ENCODE measurements around the gene SPATC1L.

The SPATC1L gene

DNA sequence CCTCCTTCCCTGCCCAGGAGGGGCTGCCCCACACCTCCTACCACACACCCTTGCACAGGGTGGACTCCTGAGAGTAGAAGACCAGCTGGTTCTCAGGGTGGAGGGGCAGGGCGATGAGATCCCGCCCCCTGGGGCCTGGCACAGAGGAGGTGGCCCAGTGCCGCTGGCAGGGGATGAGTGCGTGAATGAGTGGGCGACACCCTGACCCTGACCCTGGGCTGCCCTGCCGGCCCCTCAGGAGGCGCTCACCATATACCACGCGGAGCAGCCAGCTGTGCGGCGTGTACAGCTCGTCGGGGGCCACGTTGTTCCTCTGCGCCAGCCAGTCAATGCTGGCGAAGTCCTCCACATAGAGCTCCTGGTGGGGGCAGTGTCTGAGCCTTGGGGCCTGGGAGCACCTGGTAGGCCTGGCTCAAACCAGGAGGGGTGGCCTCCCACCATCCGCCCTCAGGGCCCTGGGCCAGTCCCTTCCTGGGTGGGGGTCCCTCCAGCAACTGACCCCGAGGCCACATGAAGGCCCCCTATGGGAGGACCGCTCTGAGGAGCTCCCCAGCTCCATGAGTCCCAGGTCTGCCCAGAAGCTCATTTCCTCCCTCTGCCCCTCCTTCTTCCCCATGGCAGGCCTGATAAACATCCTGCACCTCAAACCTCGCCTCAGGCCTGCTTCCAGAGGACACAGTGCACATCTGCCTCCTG, 31.3 kb upstream of the SPATC1L start:
- ChIA-PET POLR2A (no interaction called here), CTCF (interaction anchor here (1.2 to 1.3 kb wide), 2 partner anchors 12 to 14 kb away, joined by 3 read pairs; partner anchors contain the start of gene LSS)
- peaks cover 0 to 88% (median 41%) of the 10 kb centered on the region in 4 experiments for H3K36me3 ChIP-seq (ENCODE audit: control insufficient read depth in 4 of 4, insufficient read depth in 4 of 4, low read length in 3 of 4)

DNA sequence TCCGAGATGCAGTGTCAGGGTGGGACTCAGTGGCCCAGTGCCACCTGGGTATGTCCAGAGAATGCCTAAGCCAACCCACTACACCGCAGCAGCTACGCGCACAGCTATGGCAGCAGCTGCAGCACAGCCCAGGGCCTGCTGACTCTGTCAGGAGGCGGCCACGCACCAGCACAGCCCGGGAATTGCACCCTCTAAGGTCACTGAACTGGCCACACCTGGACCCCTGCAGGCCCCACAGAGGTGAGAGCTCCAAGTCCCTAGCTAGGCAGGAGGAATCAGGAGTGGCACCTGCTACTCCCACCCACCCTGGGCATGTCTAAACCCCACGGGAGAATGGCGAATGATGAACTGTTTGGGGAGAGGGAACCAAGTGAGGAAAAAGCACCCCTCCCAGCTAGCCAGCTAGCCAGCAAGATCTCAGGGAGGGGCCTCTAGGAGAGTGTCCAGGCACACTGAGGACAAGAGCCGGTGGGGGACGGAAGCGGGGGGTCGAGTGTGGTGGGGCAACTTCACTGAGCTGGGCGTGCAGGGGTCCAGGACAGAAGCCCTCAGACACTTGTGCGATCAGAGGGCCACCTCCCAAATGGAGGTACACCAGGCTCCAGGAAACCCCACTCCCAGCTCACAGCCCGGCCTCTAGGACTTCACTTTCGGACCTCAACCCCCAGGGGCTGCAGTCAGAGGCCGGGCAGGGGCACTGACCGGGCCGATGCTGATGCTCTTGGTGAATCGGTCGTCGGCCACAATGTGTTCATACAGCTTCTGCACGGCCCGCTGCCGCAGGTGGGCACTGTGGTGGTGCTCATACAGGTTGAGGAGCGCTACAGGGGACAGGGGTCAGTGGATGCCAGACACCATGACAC, 30.4 kb upstream of the SPATC1L start:
- Histone ChIP-seq H3K36me3 (ENCODE audit: control insufficient read depth in 4 of 4, insufficient read depth in 4 of 4, low read length in 3 of 4) (peaks cover 0 to 87% (median 40%) of the 10 kb centered on the region in 4 experiments), H3K4me3 (ENCODE audit: control insufficient read depth in 1 of 7, extremely low read depth in 1 of 7, insufficient read depth in 4 of 7, low read depth in 2 of 7, low read length in 6 of 7) (no peak overlapping the region), H3K27me3 (replicated peaks in 2 of 5; ENCODE audit: control insufficient read depth in 4 of 5, insufficient read depth in 5 of 5, low read length in 4 of 5) (no peaks in the 10 kb centered on the region), H3K4me1 (ENCODE audit: control extremely low read depth in 1 of 4, control insufficient read depth in 4 of 4, insufficient read depth in 4 of 4, low read length in 3 of 4) (no peaks in the 10 kb centered on the region), H3K9me3 (ENCODE audit: control extremely low read depth in 1 of 5, control insufficient read depth in 4 of 5, insufficient read depth in 2 of 5, low read depth in 1 of 5, low read length in 4 of 5) (no peaks in the 10 kb centered on the region), H3K27ac (ENCODE audit: insufficient read depth in 1 of 2, low read depth in 1 of 2, low read length in 2 of 2, poor library complexity in 1 of 2, severe bottlenecking in 2 of 2) (no peak overlapping the region)
- WGBS (ENCODE audit: insufficient coverage): 94% methylated on average over 27 of the region's 27 CpGs
- POLR2A ChIA-PET: no interaction called here
- DNase-seq: no peak
- CTCF ChIA-PET: interaction anchor here (1.2 kb wide), 1 partner anchor 13 kb away, joined by 3 read pairs; no protein-coding TSS in a partner anchor

More for the DNA sequence above, 31.3 kb upstream of the SPATC1L start:
- Histone ChIP-seq H3K27me3 (replicated peaks in 2 of 5; ENCODE audit: control insufficient read depth in 4 of 5, insufficient read depth in 5 of 5, low read length in 4 of 5) (no peaks in the 10 kb centered on the region), H3K27ac (ENCODE audit: insufficient read depth in 1 of 2, low read depth in 1 of 2, low read length in 2 of 2, poor library complexity in 1 of 2, severe bottlenecking in 2 of 2) (no peak overlapping the region), H3K4me1 (ENCODE audit: control extremely low read depth in 1 of 4, control insufficient read depth in 4 of 4, insufficient read depth in 4 of 4, low read length in 3 of 4) (no peaks in the 10 kb centered on the region), H3K4me3 (ENCODE audit: control insufficient read depth in 1 of 7, extremely low read depth in 1 of 7, insufficient read depth in 4 of 7, low read depth in 2 of 7, low read length in 6 of 7) (no peak overlapping the region), H3K9me3 (ENCODE audit: control extremely low read depth in 1 of 5, control insufficient read depth in 4 of 5, insufficient read depth in 2 of 5, low read depth in 1 of 5, low read length in 4 of 5) (no peaks in the 10 kb centered on the region)
- WGBS (ENCODE audit: insufficient coverage): 96% methylated on average over 18 of the region's 20 CpGs
- no peak for DNase-seq

DNA sequence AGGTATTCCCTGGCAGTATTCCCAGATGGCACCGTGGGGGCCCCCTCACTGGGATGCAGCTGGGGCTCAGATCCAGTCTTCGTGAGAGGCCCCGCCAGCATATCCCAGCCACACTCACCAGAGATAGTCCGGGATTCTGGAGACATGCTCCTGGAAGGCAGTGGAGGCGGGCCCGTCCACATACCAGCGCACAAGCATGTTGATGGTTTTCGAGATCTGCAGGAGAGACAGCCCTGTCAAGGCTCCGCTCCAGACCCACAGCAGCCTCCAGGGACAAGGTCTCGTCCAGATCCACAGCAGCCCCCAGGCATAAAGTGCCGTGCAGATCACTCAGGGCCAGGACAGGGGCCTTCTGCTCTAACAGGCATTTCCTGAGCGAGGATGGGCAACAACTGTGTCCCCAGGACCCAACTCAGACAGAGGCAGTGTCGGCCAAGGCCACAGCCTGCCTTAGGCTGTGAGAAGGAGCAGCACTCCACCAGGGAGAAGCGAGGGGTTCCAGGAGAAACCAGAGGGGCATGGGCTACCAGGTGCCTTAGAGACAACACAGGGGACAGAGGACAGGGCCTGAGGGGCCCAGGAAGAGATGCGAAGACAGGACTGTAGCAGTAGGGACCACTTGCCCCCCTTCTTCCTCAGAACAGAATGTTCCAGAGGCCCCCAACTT, 29.5 kb upstream of the SPATC1L start:
- ChIA-PET POLR2A (no interaction called here), CTCF (no interaction called here)
- DNase-seq: no peak
- Histone ChIP-seq H3K4me1 (ENCODE audit: control extremely low read depth in 1 of 4, control insufficient read depth in 4 of 4, insufficient read depth in 4 of 4, low read length in 3 of 4) (no peaks in the 10 kb centered on the region), H3K4me3 (ENCODE audit: control insufficient read depth in 1 of 7, extremely low read depth in 1 of 7, insufficient read depth in 4 of 7, low read depth in 2 of 7, low read length in 6 of 7) (no peak overlapping the region), H3K36me3 (ENCODE audit: control insufficient read depth in 4 of 4, insufficient read depth in 4 of 4, low read length in 3 of 4) (peaks cover 0 to 87% (median 40%) of the 10 kb centered on the region in 4 experiments), H3K9me3 (ENCODE audit: control extremely low read depth in 1 of 5, control insufficient read depth in 4 of 5, insufficient read depth in 2 of 5, low read depth in 1 of 5, low read length in 4 of 5) (no peaks in the 10 kb centered on the region), H3K27ac (ENCODE audit: insufficient read depth in 1 of 2, low read depth in 1 of 2, low read length in 2 of 2, poor library complexity in 1 of 2, severe bottlenecking in 2 of 2) (peak overlapping the region in 1 of 2 experiments; percentile 49), H3K27me3 (replicated peaks in 2 of 5; ENCODE audit: control insufficient read depth in 4 of 5, insufficient read depth in 5 of 5, low read length in 4 of 5) (no peaks in the 10 kb centered on the region)
- WGBS (ENCODE audit: insufficient coverage): over 99% methylated on average over 15 of the region's 15 CpGs

DNA sequence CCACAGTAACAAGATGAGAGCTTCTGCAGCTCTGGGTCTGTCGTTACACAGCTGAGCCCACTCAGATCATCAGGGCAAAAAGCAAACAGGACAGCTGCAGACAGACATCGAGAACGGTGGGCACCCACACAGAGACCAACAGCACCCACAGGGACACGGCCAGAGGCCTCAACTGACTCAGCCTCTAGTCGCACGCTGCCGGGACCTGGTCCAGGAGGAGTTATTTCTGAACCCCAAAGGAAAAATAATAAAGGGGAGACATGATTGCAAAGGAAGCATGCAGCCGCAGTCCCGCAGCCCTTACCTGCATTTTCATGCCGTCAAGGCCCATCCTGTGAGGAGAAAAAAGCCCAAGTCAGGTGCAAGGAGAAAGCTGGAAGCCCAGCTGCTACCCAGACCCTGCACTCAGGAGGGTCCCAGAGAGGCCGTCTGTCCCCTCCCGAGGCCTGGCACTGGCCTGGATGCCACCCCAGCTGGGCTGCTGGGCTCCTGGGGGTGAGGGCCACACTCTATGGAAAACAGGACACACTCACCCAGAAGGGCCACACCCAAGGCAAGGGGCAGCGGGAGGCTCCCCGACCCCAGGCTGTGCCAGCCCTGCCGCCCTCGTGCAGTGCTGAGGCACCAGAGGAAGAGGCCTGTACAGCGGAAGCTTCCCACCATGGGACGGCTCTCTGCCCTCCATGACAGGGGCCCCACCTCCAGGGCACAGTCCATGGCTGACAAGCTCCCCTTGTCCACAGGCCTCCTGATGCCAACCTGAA, 28.6 kb upstream of the SPATC1L start:
- H3K27ac ChIP-seq (ENCODE audit: insufficient read depth in 1 of 2, low read depth in 1 of 2, low read length in 2 of 2, poor library complexity in 1 of 2, severe bottlenecking in 2 of 2): no peak overlapping the region
- H3K27me3 ChIP-seq (replicated peaks in 2 of 5; ENCODE audit: control insufficient read depth in 4 of 5, insufficient read depth in 5 of 5, low read length in 4 of 5): no peaks in the 10 kb centered on the region
- H3K36me3 ChIP-seq (ENCODE audit: control insufficient read depth in 4 of 4, insufficient read depth in 4 of 4, low read length in 3 of 4): peaks cover 0 to 91% (median 44%) of the 10 kb centered on the region in 4 experiments
- no peak overlapping the region for H3K4me3 ChIP-seq (ENCODE audit: control insufficient read depth in 1 of 7, extremely low read depth in 1 of 7, insufficient read depth in 4 of 7, low read depth in 2 of 7, low read length in 6 of 7)
- ChIA-PET CTCF (interaction anchor here (1.4 to 2.1 kb wide), 2 partner anchors 12 to 60 kb away, joined by 4 to 8 read pairs; no protein-coding TSS in a partner anchor), POLR2A (no interaction called here)
- H3K4me1 ChIP-seq (ENCODE audit: control extremely low read depth in 1 of 4, control insufficient read depth in 4 of 4, insufficient read depth in 4 of 4, low read length in 3 of 4): no peaks in the 10 kb centered on the region
- H3K9me3 ChIP-seq (ENCODE audit: control extremely low read depth in 1 of 5, control insufficient read depth in 4 of 5, insufficient read depth in 2 of 5, low read depth in 1 of 5, low read length in 4 of 5): no peaks in the 10 kb centered on the region
- WGBS (ENCODE audit: insufficient coverage): 96% methylated on average over 14 of the region's 18 CpGs
- no peak for DNase-seq

DNA sequence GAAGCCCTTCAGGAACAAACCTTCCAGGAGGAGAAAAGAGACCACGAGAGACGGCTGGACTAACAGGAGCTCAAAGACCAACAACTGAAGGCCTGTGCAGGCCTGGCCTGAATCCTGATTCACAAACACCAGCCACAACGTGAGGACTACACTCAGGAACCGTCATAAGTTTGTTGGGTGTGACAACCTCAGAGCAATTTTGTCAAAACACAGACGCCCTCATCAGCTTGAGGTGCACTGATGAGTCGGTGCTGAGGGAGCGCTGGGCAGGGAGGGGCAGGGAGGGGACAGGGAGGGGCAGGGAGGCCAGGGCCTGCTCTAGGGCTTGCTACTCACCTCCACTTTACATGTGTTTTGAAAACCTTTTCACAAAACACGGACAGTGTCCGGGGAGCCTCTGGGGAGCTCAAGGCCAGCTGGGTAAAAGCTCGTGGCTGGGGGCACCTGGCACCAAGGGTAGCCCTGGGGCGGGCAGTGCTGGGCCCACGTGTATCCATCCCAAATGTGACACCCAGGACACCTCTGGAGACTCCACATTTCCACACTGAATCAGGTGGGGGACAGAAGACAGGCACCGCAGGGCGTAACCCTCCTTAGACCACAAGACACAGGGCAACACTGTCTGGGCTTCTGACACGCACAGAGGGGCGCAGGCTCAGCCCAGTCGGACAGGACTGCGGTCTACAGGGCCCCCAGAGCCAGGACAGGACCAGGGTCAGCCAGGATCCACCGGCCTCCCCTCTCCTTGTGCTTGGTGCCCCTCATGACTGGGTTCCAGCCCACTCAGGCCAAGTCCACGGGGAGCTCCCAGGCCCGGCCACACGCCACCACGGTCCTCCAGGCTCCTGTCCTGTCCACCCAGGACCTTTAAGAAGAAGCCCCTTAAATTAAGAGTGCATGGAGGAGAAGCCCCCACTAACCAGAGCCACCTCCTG, 27.8 kb upstream of the SPATC1L start:
- Histone ChIP-seq H3K36me3 (ENCODE audit: control insufficient read depth in 4 of 4, insufficient read depth in 4 of 4, low read length in 3 of 4) (peaks cover 0 to 92% (median 51%) of the 10 kb centered on the region in 4 experiments), H3K27me3 (replicated peaks in 2 of 5; ENCODE audit: control insufficient read depth in 4 of 5, insufficient read depth in 5 of 5, low read length in 4 of 5) (no peaks in the 10 kb centered on the region), H3K27ac (ENCODE audit: insufficient read depth in 1 of 2, low read depth in 1 of 2, low read length in 2 of 2, poor library complexity in 1 of 2, severe bottlenecking in 2 of 2) (no peak overlapping the region), H3K4me3 (ENCODE audit: control insufficient read depth in 1 of 7, extremely low read depth in 1 of 7, insufficient read depth in 4 of 7, low read depth in 2 of 7, low read length in 6 of 7) (no peak overlapping the region), H3K9me3 (ENCODE audit: control extremely low read depth in 1 of 5, control insufficient read depth in 4 of 5, insufficient read depth in 2 of 5, low read depth in 1 of 5, low read length in 4 of 5) (no peaks in the 10 kb centered on the region), H3K4me1 (ENCODE audit: control extremely low read depth in 1 of 4, control insufficient read depth in 4 of 4, insufficient read depth in 4 of 4, low read length in 3 of 4) (no peaks in the 10 kb centered on the region)
- no peak for DNase-seq
- ChIA-PET POLR2A (no interaction called here), CTCF (interaction anchor here (1.4 to 2.1 kb wide), 2 partner anchors 13 to 59 kb away, joined by 4 to 8 read pairs; no protein-coding TSS in a partner anchor)
- 95% methylated on average over 14 of the region's 23 CpGs for WGBS (ENCODE audit: insufficient coverage)

DNA sequence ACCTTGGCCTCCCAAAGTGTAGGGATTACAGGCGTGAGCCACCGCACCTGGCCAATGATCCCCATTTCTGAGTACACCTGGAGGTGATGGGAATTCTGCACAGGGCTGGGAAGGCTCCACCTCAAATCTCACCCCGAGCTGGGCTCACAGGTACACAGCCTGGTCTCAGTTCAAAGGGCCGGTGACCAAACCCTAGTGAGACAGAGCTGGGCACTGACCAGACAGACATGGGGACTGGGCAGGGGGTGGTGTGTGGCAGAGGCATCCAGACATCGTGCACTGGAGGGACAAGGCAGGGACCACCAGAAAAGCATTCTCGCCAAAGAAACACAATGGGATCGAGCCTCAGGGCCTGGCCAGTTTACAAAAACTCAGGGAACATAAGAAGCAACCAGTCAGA, 27.1 kb upstream of the SPATC1L start:
- ChIA-PET POLR2A (no interaction called here), CTCF (interaction anchor here (0.9 to 2.1 kb wide), 3 partner anchors 14 to 58 kb away, joined by 3 to 8 read pairs (median 4); no protein-coding TSS in a partner anchor)
- no peaks in the 10 kb centered on the region for H3K9me3 ChIP-seq (ENCODE audit: control extremely low read depth in 1 of 5, control insufficient read depth in 4 of 5, insufficient read depth in 2 of 5, low read depth in 1 of 5, low read length in 4 of 5)
- H3K27me3 ChIP-seq (replicated peaks in 2 of 5; ENCODE audit: control insufficient read depth in 4 of 5, insufficient read depth in 5 of 5, low read length in 4 of 5): no peaks in the 10 kb centered on the region
- 100% methylated on average over 6 of the region's 7 CpGs for WGBS (ENCODE audit: insufficient coverage)
- H3K36me3 ChIP-seq (ENCODE audit: control insufficient read depth in 4 of 4, insufficient read depth in 4 of 4, low read length in 3 of 4): peaks cover 0 to 95% (median 55%) of the 10 kb centered on the region in 4 experiments
- H3K27ac ChIP-seq (ENCODE audit: insufficient read depth in 1 of 2, low read depth in 1 of 2, low read length in 2 of 2, poor library complexity in 1 of 2, severe bottlenecking in 2 of 2): no peak overlapping the region
- no peak for DNase-seq
- H3K4me3 ChIP-seq (ENCODE audit: control insufficient read depth in 1 of 7, extremely low read depth in 1 of 7, insufficient read depth in 4 of 7, low read depth in 2 of 7, low read length in 6 of 7): no peak overlapping the region
- H3K4me1 ChIP-seq (ENCODE audit: control extremely low read depth in 1 of 4, control insufficient read depth in 4 of 4, insufficient read depth in 4 of 4, low read length in 3 of 4): no peaks in the 10 kb centered on the region
